ENCODE results near the gene FUBP3. TPM values are rescaled to one million over a fixed set of nuclear protein-coding genes. Genes with fewer than 3 reads are reported as not detected.

FUBP3 gene
- total RNA-seq, 1 experiment from 2014 or later = 78.6 TPM

DNA sequence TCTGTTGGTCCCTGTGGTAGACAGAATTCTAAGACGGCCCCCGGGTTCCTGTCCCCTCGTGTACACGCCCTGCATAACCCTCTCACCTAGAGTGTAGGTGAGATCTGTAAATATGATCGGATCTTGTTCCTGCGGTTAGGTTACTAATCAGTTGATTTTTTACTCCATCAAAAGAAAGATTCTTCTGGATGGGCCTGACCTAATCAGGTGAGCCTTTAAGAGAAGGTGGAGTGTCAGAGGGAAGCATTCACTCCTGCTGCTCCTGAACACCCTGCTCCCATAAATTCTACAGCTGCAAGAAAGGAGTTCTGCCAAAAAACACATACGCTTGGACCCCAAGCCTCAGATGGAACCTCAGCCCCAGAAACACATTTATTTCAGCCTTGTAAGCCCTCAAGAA lies 15.6 kb upstream of the FUBP3 start:
- Histone ChIP-seq H4K8ac (replicated peaks; ENCODE audit: insufficient read length, low read depth, low read length) (no peak overlapping the region), H4K5ac (ENCODE audit: insufficient read length, low read depth, low read length) (no peak overlapping the region), H2BK5ac (ENCODE audit: insufficient read length, low read length) (no peak overlapping the region), H3K18ac (ENCODE audit: insufficient read length, low read depth, low read length) (no peak overlapping the region), H3K4me2 (ENCODE audit: insufficient read depth, insufficient read length, low read length) (no peak overlapping the region), H3K9ac (ENCODE audit: extremely low read depth, insufficient read length, low read length) (no peak overlapping the region), H3K4me1 (ENCODE audit: insufficient read depth, low read length) (no peaks in the 10 kb centered on the region), H2BK20ac (ENCODE audit: low read depth, low read length, poor library complexity, severe bottlenecking) (no peak overlapping the region), H3K56ac (ENCODE audit: insufficient read length, low read depth, low read length) (no peak overlapping the region), H3K14ac (ENCODE audit: insufficient read depth, low read length) (no peak overlapping the region), H3K79me2 (ENCODE audit: insufficient read depth, low read length) (no peaks in the 10 kb centered on the region), H3K23ac (ENCODE audit: insufficient read length, low read depth, low read length) (no peak overlapping the region), H3K27ac (ENCODE audit: insufficient read length, low read depth, low read length) (no peak overlapping the region), H3T11ph (ENCODE audit: low read length) (no peak overlapping the region), H3K27me3 (ENCODE audit: insufficient read depth, low read length) (no peaks in the 10 kb centered on the region), H3K23me2 (ENCODE audit: insufficient read length, low read depth, low read length, poor library complexity, severe bottlenecking) (no peaks in the 10 kb centered on the region), H4K91ac (ENCODE audit: insufficient read length, low read depth, low read length) (no peak overlapping the region), H4K20me1 (ENCODE audit: control insufficient read depth, insufficient read depth, insufficient read length) (peaks cover 3% of the 10 kb centered on the region), H3K9me3 (ENCODE audit: control insufficient read depth, low read depth, low read length) (no peaks in the 10 kb centered on the region), H2AFZ (ENCODE audit: low read length) (no peak overlapping the region), H2BK120ac (ENCODE audit: low read depth, low read length, poor library complexity, severe bottlenecking) (no peak overlapping the region), H2BK12ac (ENCODE audit: insufficient read length, low read depth, low read length) (no peak overlapping the region), H2BK15ac (ENCODE audit: low read depth, low read length) (no peak overlapping the region), H3K4ac (ENCODE audit: low read depth, low read length) (no peak overlapping the region), H2AK5ac (ENCODE audit: insufficient read length, low read length) (no peak overlapping the region), H3K79me1 (ENCODE audit: insufficient read depth, low read depth, low read length, poor library complexity, severe bottlenecking) (no peaks in the 10 kb centered on the region)
- no peak overlapping the region for H3K27ac Mint-ChIP-seq
- peaks cover 6% of the 10 kb centered on the region for H3K27me3 Mint-ChIP-seq (ENCODE audit: low read depth)
- TF ChIP-seq, protein P1, sequence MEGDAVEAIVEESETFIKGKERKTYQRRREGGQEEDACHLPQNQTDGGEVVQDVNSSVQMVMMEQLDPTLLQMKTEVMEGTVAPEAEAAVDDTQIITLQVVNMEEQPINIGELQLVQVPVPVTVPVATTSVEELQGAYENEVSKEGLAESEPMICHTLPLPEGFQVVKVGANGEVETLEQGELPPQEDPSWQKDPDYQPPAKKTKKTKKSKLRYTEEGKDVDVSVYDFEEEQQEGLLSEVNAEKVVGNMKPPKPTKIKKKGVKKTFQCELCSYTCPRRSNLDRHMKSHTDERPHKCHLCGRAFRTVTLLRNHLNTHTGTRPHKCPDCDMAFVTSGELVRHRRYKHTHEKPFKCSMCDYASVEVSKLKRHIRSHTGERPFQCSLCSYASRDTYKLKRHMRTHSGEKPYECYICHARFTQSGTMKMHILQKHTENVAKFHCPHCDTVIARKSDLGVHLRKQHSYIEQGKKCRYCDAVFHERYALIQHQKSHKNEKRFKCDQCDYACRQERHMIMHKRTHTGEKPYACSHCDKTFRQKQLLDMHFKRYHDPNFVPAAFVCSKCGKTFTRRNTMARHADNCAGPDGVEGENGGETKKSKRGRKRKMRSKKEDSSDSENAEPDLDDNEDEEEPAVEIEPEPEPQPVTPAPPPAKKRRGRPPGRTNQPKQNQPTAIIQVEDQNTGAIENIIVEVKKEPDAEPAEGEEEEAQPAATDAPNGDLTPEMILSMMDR (conservative IDR thresholded peaks at IDR 0.05) = no peak
- no peaks in the 10 kb centered on the region for H3K9me3 Mint-ChIP-seq
- no peaks in the 10 kb centered on the region; a peak in 1 of 7 replicates for H3K36me3 Mint-ChIP-seq (ENCODE audit: insufficient read depth in 1 of 3, low read depth in 3 of 3)
- DNase-seq = no peak
- H3K4me3 Mint-ChIP-seq = no peak overlapping the region
- WGBS (ENCODE audit: extremely low coverage, insufficient read length, low lambda C conversion rate) = no CpG with 5 or more reads among the region's 7 CpGs
- 0 out of 4 replicates have a peak, but pooled peaks cover 0 to 2% of the 10 kb centered on the region in 2 experiments for H3K4me1 Mint-ChIP-seq

Measured in H9 (cell line).